Subcutaneous adipose tissue (tissue), 4 donors: ENCODE data around the gene ARSJ. TPM values are rescaled to one million over a fixed set of nuclear protein-coding genes. Genes with fewer than 3 reads are reported as not detected.

Source experiments
- total RNA-seq, 4 donors: library from RNA; depleted of rRNA; stranded (reverse); fragments of >200 nt; gene quantifications; one replicate each; pipeline ENCODE4 v1.1.0, GENCODE V29; 2016
- TF ChIP-seq, protein P1 (sequence below): fragments of 450-650 bp; IDR thresholded peaks from one replicate; pipeline ENCODE4 v1.5.1; 2016; ENCODE audit warnings: low read depth, mild to moderate bottlenecking, control low read depth, antibody characterized with exemption, moderate library complexity

The ARSJ gene
- total RNA-seq, 4 donors from 2014 or later: 0.75 to 1.2 (median 1.0) TPM

DNA sequence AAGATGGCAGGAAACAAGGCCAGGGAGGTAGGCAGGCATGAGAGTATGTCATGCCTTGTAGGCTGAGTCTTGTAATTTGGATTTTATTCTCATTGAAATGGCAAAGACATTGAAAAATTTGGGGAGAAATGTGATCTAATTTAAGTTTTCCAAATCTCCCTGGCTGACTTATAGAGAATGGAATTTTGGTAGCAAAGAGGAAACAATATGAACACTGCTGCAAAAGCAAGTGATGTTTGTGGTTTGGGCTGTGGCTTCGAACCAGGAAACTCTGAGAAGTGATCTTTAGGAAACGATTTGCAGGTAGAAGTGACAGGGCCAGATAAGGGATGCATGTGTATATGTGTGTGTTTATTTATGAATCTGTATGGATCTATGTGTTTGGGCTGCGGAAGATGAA, 35.6 kb downstream of the ARSJ start:
- TF ChIP-seq, protein P1, sequence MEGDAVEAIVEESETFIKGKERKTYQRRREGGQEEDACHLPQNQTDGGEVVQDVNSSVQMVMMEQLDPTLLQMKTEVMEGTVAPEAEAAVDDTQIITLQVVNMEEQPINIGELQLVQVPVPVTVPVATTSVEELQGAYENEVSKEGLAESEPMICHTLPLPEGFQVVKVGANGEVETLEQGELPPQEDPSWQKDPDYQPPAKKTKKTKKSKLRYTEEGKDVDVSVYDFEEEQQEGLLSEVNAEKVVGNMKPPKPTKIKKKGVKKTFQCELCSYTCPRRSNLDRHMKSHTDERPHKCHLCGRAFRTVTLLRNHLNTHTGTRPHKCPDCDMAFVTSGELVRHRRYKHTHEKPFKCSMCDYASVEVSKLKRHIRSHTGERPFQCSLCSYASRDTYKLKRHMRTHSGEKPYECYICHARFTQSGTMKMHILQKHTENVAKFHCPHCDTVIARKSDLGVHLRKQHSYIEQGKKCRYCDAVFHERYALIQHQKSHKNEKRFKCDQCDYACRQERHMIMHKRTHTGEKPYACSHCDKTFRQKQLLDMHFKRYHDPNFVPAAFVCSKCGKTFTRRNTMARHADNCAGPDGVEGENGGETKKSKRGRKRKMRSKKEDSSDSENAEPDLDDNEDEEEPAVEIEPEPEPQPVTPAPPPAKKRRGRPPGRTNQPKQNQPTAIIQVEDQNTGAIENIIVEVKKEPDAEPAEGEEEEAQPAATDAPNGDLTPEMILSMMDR: no peak

DNA sequence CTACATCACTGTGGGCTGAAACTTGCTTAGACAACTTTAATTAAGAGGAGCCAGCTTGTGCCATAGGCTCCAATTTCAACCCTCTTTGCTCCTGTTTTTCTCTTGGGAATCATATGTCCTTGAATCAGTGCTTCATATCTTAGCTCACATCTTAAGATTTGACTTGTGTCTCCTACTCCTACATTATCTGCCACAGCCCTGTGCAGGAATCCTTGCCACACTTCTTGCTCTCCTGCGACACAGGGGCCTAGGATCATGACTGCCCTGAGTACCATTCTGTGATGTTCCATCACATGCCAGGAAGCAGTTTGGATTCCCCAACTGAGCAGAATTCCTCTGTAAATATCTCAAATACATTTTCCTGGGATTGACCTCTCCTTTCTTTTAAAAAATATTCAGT, 36.4 kb downstream of the ARSJ start:
- TF ChIP-seq, protein P1: no peak

DNA sequence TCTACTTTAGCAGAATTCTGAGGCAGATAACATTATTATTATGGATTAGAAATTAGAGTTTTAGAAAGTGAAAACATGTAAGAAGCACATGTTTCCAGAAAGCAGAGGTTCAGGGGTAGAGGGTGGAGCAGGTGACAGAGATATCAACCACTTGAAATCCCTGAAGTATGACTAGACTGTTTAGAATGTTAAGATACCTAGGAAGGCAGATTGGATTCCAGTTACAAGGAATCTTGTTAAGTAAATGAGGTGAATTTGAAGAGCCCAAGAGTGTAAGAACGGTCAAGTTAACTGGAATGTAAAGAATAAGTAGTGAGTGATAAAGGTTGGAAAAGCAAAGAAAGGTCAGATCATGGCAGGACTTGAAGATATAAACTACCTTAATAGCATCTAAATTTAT, 37.6 kb downstream of the ARSJ start:
- TF ChIP-seq, protein P1: no peak

DNA sequence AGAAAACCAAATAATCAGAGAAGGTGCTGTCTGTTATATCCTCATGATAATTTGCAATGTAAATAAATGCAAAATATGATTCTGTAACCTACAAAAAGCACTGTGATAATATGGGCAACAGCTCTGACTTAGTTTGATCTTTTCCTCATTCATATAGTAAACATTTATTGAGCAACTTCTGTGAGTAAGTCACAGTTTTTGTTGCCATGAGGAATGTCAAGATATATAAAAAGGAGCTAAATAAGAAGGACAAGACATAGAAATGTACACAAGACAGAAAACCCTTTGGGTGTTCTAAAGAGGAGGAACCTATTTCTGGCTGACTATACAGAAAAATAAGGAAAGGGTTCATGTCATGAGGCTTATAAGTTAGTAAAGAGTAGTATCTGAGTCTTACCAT, 44.3 kb downstream of the ARSJ start:
- TF ChIP-seq, protein P1: no peak

DNA sequence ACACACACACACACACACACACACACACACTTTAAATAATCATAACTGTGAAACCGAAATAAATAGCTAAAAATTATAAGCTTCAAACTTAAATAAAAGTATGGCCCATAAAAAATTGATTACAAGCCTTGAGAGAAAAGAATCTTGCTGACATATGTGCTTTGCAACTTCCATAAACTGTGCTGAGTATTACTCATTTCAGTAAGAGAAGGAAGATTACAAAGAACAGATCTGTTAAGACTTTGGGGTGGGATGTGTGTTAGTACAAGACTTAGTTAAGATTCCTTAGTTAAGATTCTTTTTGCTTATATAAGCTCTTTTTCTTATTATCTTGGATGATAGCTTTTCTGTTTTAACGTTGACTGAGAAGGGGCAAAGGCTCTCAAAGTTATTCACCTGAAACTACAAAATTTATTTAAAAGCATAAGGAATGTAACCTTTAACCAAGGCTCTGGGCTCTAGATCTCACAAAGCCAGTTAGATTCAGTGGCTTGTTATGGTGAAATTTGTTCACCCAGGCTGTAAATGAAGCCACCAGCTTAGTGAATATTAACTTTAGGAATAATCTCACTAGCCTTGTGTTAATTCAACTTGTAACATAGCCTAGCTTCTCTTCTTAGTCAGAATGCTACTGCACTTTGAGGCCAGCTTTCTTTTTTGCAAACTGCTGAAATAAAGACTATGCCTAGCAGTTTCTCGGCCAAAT, 58.2 kb downstream of the ARSJ start:
- TF ChIP-seq, protein P1: no peak

DNA sequence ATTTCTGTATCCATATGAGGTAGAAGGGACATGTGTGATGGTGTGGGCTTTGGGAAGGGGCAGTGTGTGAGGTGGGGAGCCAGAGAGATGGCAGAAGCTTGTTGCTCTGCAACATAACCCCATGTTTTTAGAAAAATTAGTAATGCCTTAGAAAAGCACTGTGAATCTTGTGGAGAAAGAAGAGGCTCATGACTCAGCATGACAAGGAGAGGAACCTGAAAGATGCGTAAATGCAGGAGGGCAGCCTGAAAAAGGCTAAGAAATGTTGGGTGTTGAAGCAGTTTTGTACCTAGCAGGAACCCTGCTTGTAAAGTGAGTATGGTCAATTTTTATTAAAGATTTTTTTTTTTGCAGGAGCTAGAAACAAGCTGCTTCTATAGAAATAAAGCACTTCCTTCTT, 59.8 kb downstream of the ARSJ start:
- TF ChIP-seq, protein P1: no peak

DNA sequence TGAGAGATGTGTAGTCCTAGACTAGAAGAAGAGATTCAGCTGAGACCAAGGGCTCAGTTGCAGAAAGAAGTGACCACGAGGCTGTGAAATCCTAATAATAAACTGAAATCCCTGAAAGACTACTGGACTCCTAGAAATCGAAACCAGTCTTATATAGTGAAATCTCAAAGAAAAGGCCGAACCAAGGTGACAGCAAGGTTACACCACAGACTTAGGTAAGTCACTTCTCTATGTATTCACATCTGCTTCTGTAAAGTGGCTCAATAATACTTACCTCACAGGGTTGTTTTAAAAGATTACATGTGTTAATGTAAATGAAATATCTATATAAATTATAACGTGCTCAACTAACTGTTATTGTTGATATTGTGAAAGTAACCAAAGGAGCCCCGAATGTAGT, 60.3 kb downstream of the ARSJ start:
- TF ChIP-seq, protein P1: no peak
